Activated T-helper 1 cell treated with anti-CD3 and anti-CD28 coated beads, Interleukin-12 subunit alpha, Interleukin-12 subunit beta, Interleukin-2, Interleukin-4 antibody, amounts not matched to agents 30 ng/mL and 10 ng/mL and 1 ng/mL, durations not matched to agents 14 hours and 24 hours and 36 hours (primary cell): ENCODE results near the gene TLN1. TPM values are rescaled to one million over a fixed set of nuclear protein-coding genes. Genes with fewer than 3 reads are reported as not detected.

Source experiments
- DNase-seq: peaks from one replicate; pipeline ENCODE4 v3.0.0; 2021; ENCODE audit warnings: low spot score
- H3K27ac Mint-ChIP-seq: one replicate; pipeline ENCODE4 v1.8.0; 2021; ENCODE audit warnings: mild to moderate bottlenecking, mixed read lengths
- H3K27me3 Mint-ChIP-seq: one replicate; pipeline ENCODE4 v1.8.0; 2022; ENCODE audit warnings: mild to moderate bottlenecking, moderate library complexity, mixed read lengths; ENCODE audit not compliant: insufficient read depth
- H3K36me3 Mint-ChIP-seq: one replicate; pipeline ENCODE4 v1.8.0; 2021; ENCODE audit warnings: low read depth, mixed read lengths
- H3K4me1 Mint-ChIP-seq: one replicate; pipeline ENCODE4 v1.8.0; 2021; ENCODE audit warnings: low read depth, mixed read lengths
- H3K4me3 Mint-ChIP-seq: one replicate; pipeline ENCODE4 v1.8.0; 2021; ENCODE audit warnings: mild to moderate bottlenecking, moderate library complexity, mixed read lengths
- H3K9me3 Mint-ChIP-seq: one replicate; pipeline ENCODE4 v1.8.0; 2021; ENCODE audit warnings: mixed read lengths
- intact Hi-C: fragments of 100-400 bp; cut with micrococcal nuclease; formaldehyde crosslinking; loops from one replicate; pipeline ENCODE4 v1.15.1; 2024
- total RNA-seq: library from RNA; stranded (reverse); gene quantifications from 2 replicates; pipeline ENCODE4 v1.2.3, GENCODE V29; 2022

TLN1 gene
- total RNA-seq, 1 donor from 2014 or later, result 229 TPM

GRCh38 chr9:35718721-35719511 lies 13.1 kb downstream of the TLN1 start:
- intact Hi-C loops, result no loop called here
- Mint-ChIP-seq H3K27ac (no peak overlapping the region), H3K9me3 (no peaks in the 10 kb centered on the region), H3K36me3 (peaks cover 66% of the 10 kb centered on the region), H3K4me3 (no peak overlapping the region), H3K27me3 (no peaks in the 10 kb centered on the region), H3K4me1 (no peaks in the 10 kb centered on the region)
- DNase-seq, result no peak

- Mint-ChIP-seq H3K27me3 (no peaks in the 10 kb centered on the region), H3K4me1 (no peaks in the 10 kb centered on the region), H3K9me3 (no peaks in the 10 kb centered on the region), H3K4me3 (no peak overlapping the region), H3K27ac (no peak overlapping the region), H3K36me3 (peaks cover 73% of the 10 kb centered on the region)
- intact Hi-C loops, result no loop called here
- no peak for DNase-seq
Measured at GRCh38 chr9:35717132-35717870, 14.7 kb downstream of the TLN1 start.

- H3K27ac Mint-ChIP-seq, result no peak overlapping the region
- no peak for DNase-seq
- H3K27me3 Mint-ChIP-seq, result no peaks in the 10 kb centered on the region
- H3K9me3 Mint-ChIP-seq, result no peaks in the 10 kb centered on the region
- intact Hi-C loops, result no loop called here
- no peak overlapping the region for H3K4me3 Mint-ChIP-seq
- H3K36me3 Mint-ChIP-seq, result peaks cover 70% of the 10 kb centered on the region
- H3K4me1 Mint-ChIP-seq, result peaks cover 5% of the 10 kb centered on the region
Measured at GRCh38 chr9:35716230-35716629, 15.8 kb downstream of the TLN1 start.

GRCh38 chr9:35714579-35715252 lies 17.3 kb downstream of the TLN1 start:
- DNase-seq, result no peak
- intact Hi-C loops, result no loop called here
- no peaks in the 10 kb centered on the region for H3K9me3 Mint-ChIP-seq
- H3K4me3 Mint-ChIP-seq, result no peak overlapping the region
- peaks cover 5% of the 10 kb centered on the region for H3K4me1 Mint-ChIP-seq
- H3K36me3 Mint-ChIP-seq, result peaks cover 75% of the 10 kb centered on the region
- H3K27me3 Mint-ChIP-seq, result no peaks in the 10 kb centered on the region
- H3K27ac Mint-ChIP-seq, result no peak overlapping the region

- intact Hi-C loops, result no loop called here
- H3K4me1 Mint-ChIP-seq, result peaks cover 5% of the 10 kb centered on the region
- DNase-seq, result no peak
- no peaks in the 10 kb centered on the region for H3K9me3 Mint-ChIP-seq
- H3K27me3 Mint-ChIP-seq, result no peaks in the 10 kb centered on the region
- no peak overlapping the region for H3K27ac Mint-ChIP-seq
- peaks cover 71% of the 10 kb centered on the region for H3K36me3 Mint-ChIP-seq
- H3K4me3 Mint-ChIP-seq, result no peak overlapping the region
Measured at GRCh38 chr9:35714123-35714522, 17.9 kb downstream of the TLN1 start.

GRCh38 chr9:35713578-35713977 lies 18.4 kb downstream of the TLN1 start:
- H3K36me3 Mint-ChIP-seq, result peaks cover 73% of the 10 kb centered on the region
- no peak overlapping the region for H3K27ac Mint-ChIP-seq
- intact Hi-C loops, result no loop called here
- no peaks in the 10 kb centered on the region for H3K9me3 Mint-ChIP-seq
- DNase-seq, result no peak
- no peak overlapping the region for H3K4me3 Mint-ChIP-seq
- peaks cover 5% of the 10 kb centered on the region for H3K4me1 Mint-ChIP-seq
- H3K27me3 Mint-ChIP-seq, result no peaks in the 10 kb centered on the region

GRCh38 chr9:35712762-35713400 lies 19.1 kb downstream of the TLN1 start:
- H3K27me3 Mint-ChIP-seq, result no peaks in the 10 kb centered on the region
- intact Hi-C loops, result no loop called here
- DNase-seq, result no peak
- peaks cover 5% of the 10 kb centered on the region for H3K4me1 Mint-ChIP-seq
- no peak overlapping the region for H3K27ac Mint-ChIP-seq
- peaks cover 75% of the 10 kb centered on the region for H3K36me3 Mint-ChIP-seq
- no peak overlapping the region for H3K4me3 Mint-ChIP-seq
- H3K9me3 Mint-ChIP-seq, result no peaks in the 10 kb centered on the region

GRCh38 chr9:35711501-35712428 lies 20.2 kb downstream of the TLN1 start:
- intact Hi-C loops, result no loop called here
- Mint-ChIP-seq H3K4me1 (peaks cover 5% of the 10 kb centered on the region), H3K36me3 (peaks cover 80% of the 10 kb centered on the region), H3K27me3 (no peaks in the 10 kb centered on the region), H3K27ac (no peak overlapping the region), H3K4me3 (no peak overlapping the region), H3K9me3 (no peaks in the 10 kb centered on the region)
- DNase-seq, result no peak

GRCh38 chr9:35710818-35711500 lies 21.0 kb downstream of the TLN1 start:
- Mint-ChIP-seq H3K4me1 (peaks cover 5% of the 10 kb centered on the region), H3K9me3 (no peaks in the 10 kb centered on the region), H3K27ac (no peak overlapping the region), H3K27me3 (no peaks in the 10 kb centered on the region), H3K36me3 (peaks cover 77% of the 10 kb centered on the region), H3K4me3 (no peak overlapping the region)
- no peak for DNase-seq
- intact Hi-C loops, result no loop called here

- no peak overlapping the region for H3K27ac Mint-ChIP-seq
- DNase-seq, result no peak
- peaks cover 69% of the 10 kb centered on the region for H3K36me3 Mint-ChIP-seq
- no peaks in the 10 kb centered on the region for H3K27me3 Mint-ChIP-seq
- H3K4me3 Mint-ChIP-seq, result no peak overlapping the region
- intact Hi-C loops, result no loop called here
- H3K4me1 Mint-ChIP-seq, result peaks cover 5% of the 10 kb centered on the region
- no peaks in the 10 kb centered on the region for H3K9me3 Mint-ChIP-seq
Measured at GRCh38 chr9:35708146-35708545, 23.8 kb downstream of the TLN1 start.

- intact Hi-C loops, result no loop called here
- Mint-ChIP-seq H3K4me1 (peaks cover 4% of the 10 kb centered on the region), H3K9me3 (no peaks in the 10 kb centered on the region), H3K4me3 (no peak overlapping the region), H3K27ac (no peak overlapping the region), H3K36me3 (peaks cover 65% of the 10 kb centered on the region), H3K27me3 (no peaks in the 10 kb centered on the region)
- DNase-seq, result no peak
Measured at GRCh38 chr9:35706951-35707350, 25.0 kb downstream of the TLN1 start.
